ENCODE results near the gene EEF1AKMT2.

- TF ChIP-seq CTCF (IDR thresholded peaks at IDR 0.05; ENCODE audit: low read length) (no peak; the same call in none of the 2 replicates), EZH2 (optimal IDR thresholded peaks at IDR 0.05; ENCODE audit: low read depth, low read length) (no peak), EZH2phosphoT487 (IDR thresholded peaks at IDR 0.05; ENCODE audit: low read length) (no peak)
Measured at GRCh38 chr10:124791547-124792348, at the start of gene EEF1AKMT2.

All from MM.1S (cell line).